RWPE1 (cell line): Measurements from ENCODE around the gene KCNMB4.

ENCODE experiments used
- CTCF ChIA-PET: fragments of 350-600 bp; sonication (Branson Sonifier 250); formaldehyde crosslinking; extraction: SDS; loops from one replicate; lab custom pipeline; 2021; lab: Yijun Ruan, JAX
- POLR2A ChIA-PET: fragments of 400-600 bp; formaldehyde crosslinking; extraction: SDS; loops from one replicate; lab custom pipeline; 2020; ENCODE audit warnings: antibody characterized with exemption; ENCODE audit not compliant: low non-redundant PET; lab: Yijun Ruan, JAX
- DNase-seq: peaks from one replicate; pipeline ENCODE4 v3.0.0; 2012; ENCODE audit warnings: low spot score
- H3K27ac ChIP-seq: fragments of 450-650 bp; 2 replicates; pipeline ENCODE4 v1.5.1; 2017
- TF ChIP-seq, protein P1 (sequence below): fragments of 450-650 bp; conservative IDR thresholded peaks from 2 replicates; pipeline ENCODE4 v1.5.1; 2017; ENCODE audit warnings: low read depth, mild to moderate bottlenecking

The KCNMB4 gene

DNA sequence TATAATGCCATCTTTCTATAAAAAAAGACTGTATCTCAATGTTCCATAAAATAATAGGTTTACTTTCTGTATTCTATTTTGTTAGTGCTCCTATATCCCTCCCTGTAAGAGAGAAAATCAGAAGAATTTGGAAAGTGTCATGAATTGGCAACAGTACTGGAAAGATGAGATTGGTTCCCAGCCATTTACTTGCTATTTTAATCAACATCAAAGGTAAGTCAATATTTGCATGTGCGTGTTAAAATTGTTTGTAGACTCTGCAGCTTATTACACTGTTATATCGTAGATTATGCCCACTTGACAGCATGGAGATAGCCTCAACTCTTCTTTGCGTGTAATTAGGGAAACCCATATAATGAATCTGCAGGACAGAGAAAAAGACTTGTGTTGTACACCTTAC is 34.0 kb downstream of the KCNMB4 start:
- DNase-seq = no peak
- CTCF ChIA-PET = no interaction called here
- POLR2A ChIA-PET = no interaction called here
- no peak overlapping the region for H3K27ac ChIP-seq
- TF ChIP-seq, protein P1, sequence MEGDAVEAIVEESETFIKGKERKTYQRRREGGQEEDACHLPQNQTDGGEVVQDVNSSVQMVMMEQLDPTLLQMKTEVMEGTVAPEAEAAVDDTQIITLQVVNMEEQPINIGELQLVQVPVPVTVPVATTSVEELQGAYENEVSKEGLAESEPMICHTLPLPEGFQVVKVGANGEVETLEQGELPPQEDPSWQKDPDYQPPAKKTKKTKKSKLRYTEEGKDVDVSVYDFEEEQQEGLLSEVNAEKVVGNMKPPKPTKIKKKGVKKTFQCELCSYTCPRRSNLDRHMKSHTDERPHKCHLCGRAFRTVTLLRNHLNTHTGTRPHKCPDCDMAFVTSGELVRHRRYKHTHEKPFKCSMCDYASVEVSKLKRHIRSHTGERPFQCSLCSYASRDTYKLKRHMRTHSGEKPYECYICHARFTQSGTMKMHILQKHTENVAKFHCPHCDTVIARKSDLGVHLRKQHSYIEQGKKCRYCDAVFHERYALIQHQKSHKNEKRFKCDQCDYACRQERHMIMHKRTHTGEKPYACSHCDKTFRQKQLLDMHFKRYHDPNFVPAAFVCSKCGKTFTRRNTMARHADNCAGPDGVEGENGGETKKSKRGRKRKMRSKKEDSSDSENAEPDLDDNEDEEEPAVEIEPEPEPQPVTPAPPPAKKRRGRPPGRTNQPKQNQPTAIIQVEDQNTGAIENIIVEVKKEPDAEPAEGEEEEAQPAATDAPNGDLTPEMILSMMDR = no peak

DNA sequence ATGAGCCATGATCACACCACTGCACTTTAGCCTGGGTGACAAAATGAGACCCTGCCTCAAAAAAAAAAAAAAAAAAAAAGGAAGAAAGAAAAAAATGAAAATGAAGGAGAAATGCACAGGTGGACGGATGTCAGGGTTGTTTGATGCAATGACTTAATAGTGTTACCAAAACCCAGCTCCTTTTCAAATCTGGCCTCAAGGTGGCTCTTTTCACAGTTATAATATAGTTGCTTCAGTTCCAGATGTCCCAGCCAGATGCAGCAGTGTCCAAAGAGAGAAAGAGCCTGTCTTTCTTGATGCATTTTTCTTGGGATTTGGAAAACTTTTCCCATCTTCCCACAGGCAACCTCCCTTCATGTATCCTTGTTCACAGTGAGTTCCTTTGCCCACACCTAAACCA is 36.5 kb downstream of the KCNMB4 start:
- ChIA-PET CTCF (interaction anchor here (0.6 kb wide), 3 partner anchors 146 to 750 kb away, joined by 4 to 5 read pairs (median 5); no protein-coding TSS in a partner anchor), POLR2A (no interaction called here)
- TF ChIP-seq, protein P1 = no peak
- no peak overlapping the region for H3K27ac ChIP-seq
- no peak for DNase-seq

DNA sequence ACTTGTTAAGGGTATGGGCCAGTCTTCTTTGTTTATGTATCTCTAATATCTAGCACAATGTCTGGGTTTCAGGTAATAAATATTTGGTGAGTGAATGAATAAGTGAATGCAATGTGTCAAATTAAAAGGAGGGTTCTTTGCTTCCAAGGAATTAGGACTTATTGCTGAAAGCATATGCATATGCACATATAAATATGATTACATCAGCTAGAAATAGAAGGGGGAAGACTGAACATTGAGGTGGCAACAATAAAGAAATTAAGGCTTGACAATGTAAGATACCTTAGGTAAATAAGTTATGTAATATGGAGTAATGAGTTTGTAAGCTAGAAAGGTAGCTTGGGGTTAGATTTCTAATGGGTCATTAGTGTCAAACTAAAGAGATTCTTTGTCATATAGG is 37.7 kb downstream of the KCNMB4 start:
- TF ChIP-seq, protein P1 = no peak
- H3K27ac ChIP-seq = no peak overlapping the region
- no peak for DNase-seq
- ChIA-PET CTCF (no interaction called here), POLR2A (no interaction called here)

DNA sequence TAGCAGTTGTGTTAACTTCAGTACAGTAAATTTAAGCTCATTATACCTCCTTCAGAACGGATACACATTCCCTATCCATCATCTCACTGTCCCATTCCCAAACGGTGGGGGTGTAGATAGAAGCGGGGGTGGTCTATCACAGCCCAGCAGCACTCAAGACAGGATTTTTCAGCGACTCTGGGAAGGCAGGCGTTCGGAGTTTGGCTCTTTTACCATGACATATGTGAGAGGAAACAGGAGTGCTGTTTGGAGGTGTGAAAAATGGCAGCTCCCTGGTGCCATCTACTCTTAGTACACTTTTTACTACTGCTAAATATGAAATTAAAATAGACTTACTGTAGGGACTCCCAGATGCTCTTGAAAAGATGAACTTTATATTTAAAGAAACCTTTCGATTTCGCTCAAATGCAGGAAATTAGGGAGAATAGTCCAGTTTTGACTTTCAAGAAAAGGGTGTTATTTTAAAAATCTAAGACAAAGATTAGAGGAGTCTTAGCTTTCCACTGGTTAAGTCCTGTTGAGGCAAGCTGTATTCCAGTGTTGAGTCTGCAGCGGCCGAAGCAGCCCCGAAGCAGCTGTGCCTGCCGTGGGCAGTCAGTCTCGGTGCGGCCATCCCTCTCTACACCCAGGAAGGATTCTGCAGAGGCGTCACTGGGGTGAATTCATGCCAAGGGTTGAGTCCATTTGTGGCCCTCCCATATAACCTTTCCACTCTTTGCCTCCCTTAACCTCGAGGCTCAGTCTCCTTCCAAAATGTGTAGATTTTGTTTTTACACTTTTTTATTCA is 42.1 kb downstream of the KCNMB4 start:
- DNase-seq = no peak
- ChIA-PET POLR2A (no interaction called here), CTCF (no interaction called here)
- no peak overlapping the region for H3K27ac ChIP-seq
- TF ChIP-seq, protein P1 = no peak

DNA sequence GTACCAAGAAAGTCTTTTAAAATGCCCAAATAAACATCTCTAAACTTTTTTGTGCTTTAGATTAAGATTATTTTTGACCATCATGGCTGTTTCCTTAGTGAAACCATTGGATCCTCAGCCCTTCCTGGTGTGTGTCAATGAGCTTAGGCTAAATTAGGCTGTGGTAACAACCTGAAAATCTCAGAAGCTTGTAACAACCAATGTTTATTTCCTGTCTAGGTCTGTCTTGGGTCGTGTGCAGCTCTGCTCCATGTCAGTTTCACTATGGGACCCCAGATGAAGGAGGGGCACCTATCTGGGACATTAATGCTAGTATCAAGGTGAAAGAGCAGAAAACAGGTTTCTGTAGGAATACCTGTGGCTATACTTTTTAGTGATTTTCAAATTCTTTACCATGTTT is 49.9 kb downstream of the KCNMB4 start:
- TF ChIP-seq, protein P1 = no peak
- no peak overlapping the region for H3K27ac ChIP-seq
- no peak for DNase-seq
- ChIA-PET CTCF (interaction anchor here (0.6 kb wide), 1 partner anchor 89 kb away, joined by 3 read pairs; no protein-coding TSS in a partner anchor), POLR2A (no interaction called here)

DNA sequence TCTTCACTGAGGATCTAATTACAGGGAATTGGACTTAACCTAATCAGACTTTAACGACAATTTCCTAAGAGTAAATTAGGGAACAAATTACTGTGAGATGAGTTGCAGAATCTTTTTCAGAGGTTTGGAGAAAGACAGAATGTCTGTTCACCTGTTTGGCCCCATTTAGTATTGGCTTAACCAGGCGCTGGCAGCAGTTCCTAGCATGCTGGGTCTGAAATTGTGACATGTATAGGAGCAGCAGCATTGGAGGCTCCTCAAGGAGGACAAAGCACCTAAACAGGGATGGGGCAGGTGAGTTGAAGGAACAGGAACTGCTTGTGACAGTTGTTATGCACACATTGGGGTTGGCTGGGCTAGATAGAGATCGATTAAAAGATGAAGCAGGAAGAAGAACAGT is 51.0 kb downstream of the KCNMB4 start:
- CTCF ChIA-PET = no interaction called here

More for the DNA sequence above, 51.0 kb downstream of the KCNMB4 start:
- POLR2A ChIA-PET = no interaction called here
- TF ChIP-seq, protein P1 = no peak
- no peak overlapping the region for H3K27ac ChIP-seq
- no peak for DNase-seq
